ENCODE data around the gene RASIP1.
"Not testable (repeated sequence)": the region's sequence is repeated elsewhere in the genome, so short reads cannot be mapped to it uniquely, and the experiment has no call there.

Gene RASIP1, protein sequence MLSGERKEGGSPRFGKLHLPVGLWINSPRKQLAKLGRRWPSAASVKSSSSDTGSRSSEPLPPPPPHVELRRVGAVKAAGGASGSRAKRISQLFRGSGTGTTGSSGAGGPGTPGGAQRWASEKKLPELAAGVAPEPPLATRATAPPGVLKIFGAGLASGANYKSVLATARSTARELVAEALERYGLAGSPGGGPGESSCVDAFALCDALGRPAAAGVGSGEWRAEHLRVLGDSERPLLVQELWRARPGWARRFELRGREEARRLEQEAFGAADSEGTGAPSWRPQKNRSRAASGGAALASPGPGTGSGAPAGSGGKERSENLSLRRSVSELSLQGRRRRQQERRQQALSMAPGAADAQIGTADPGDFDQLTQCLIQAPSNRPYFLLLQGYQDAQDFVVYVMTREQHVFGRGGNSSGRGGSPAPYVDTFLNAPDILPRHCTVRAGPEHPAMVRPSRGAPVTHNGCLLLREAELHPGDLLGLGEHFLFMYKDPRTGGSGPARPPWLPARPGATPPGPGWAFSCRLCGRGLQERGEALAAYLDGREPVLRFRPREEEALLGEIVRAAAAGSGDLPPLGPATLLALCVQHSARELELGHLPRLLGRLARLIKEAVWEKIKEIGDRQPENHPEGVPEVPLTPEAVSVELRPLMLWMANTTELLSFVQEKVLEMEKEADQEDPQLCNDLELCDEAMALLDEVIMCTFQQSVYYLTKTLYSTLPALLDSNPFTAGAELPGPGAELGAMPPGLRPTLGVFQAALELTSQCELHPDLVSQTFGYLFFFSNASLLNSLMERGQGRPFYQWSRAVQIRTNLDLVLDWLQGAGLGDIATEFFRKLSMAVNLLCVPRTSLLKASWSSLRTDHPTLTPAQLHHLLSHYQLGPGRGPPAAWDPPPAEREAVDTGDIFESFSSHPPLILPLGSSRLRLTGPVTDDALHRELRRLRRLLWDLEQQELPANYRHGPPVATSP

DNA sequence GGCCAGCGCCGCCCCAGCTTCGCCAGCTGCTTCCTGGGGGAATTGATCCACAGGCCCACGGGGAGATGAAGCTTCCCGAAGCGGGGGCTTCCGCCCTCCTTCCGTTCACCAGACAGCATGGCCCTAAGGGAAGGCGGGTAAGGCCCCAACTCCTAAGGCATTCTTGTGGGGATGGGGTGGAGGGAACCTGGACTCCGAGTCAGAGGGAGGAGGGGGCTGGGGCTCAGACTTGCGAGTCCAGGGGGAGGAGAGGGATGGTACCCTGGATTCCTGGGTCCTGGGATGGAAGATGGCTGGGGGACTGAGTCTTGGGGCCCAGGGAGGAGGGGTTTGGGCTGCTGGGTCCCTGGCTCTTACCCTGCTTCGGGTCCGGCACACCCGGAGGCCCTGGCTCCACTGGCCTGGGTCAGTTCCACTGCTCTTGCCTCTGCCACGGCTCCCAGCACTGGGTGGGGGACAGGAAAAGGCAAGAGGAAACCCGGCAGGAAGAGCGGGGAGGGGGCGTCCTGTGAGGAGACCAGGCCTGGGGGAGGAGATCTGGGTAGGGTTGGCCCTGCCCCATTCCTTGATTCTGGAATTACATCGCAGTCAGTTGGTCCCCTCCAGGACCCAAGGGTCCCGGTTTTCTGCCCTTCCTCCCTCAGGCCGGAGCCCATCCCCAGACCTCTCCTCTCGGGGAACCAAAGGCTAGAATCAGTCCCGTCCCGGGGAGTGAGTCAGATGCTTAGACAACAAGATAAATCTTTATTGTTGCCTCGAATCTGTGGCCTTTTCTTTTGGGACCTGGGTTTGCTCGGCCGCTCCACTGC is at the start of gene RASIP1:
Gene RASIP1, minus strand, starts transcription at position 447 of the 809 bp plus-strand sequence. Its CDS starts 328 bp downstream, at position 119.
- DNase-seq, result no peak

DNA sequence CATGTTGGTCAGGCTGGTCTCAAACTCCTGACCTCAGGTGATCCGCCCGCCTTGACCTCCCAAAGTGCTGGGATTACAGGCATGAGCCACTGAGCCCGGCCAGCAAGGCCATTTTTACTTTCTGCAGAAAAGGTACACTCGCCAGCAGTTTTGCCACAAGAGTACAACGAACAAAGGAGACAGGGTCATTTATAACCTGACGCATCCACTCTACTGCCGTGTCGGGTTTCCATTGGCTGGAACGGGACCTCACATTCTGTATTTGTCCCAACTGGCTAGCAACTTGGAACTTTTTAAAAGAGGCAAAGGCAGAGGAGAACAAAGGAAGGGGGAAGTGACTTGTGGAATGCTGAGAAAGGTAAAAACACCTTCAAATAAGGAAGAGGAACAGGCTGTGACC is 46.9 kb upstream of the RASIP1 start:
- DNase-seq, result not testable (repeated sequence)

DNA sequence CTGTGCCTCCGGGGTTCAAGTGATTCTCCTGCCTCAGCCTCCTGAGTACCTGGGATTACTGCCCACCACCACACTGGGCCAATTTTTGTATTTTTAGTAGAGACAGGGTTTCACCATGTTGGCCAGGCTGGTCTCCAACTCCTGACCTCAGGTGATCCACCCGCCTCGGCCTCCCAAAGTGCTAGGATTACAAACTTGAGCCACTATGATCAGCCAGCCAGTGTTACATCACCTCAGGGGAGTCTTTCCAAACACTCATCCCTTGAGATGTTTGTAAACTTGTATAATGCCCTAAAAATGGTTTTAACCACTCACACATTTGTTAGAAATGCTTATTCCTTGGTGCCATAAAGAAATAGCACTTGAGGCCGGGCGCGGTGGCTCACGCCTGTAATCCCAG is 46.0 kb upstream of the RASIP1 start:
- DNase-seq, result not testable (repeated sequence)

DNA sequence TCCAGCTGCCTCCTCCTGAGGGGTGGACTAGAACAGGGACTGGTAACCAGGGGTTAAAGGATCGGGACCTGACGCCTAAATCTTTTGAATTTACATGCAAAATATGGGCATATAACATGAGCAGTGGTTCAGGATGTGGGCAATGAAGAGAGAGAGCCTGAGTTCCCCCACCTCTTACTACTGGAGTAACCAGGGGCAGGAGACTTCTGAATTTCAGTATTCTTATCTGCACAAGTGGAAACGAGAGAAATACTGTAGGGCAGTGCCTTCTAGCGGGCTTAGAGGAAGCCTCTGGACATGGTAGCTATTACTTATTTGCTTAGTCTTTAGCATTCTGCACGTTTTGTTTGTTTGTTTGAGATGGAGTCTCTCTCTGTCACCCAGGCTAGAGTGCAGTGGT is 44.1 kb upstream of the RASIP1 start:
- no peak for DNase-seq

DNA sequence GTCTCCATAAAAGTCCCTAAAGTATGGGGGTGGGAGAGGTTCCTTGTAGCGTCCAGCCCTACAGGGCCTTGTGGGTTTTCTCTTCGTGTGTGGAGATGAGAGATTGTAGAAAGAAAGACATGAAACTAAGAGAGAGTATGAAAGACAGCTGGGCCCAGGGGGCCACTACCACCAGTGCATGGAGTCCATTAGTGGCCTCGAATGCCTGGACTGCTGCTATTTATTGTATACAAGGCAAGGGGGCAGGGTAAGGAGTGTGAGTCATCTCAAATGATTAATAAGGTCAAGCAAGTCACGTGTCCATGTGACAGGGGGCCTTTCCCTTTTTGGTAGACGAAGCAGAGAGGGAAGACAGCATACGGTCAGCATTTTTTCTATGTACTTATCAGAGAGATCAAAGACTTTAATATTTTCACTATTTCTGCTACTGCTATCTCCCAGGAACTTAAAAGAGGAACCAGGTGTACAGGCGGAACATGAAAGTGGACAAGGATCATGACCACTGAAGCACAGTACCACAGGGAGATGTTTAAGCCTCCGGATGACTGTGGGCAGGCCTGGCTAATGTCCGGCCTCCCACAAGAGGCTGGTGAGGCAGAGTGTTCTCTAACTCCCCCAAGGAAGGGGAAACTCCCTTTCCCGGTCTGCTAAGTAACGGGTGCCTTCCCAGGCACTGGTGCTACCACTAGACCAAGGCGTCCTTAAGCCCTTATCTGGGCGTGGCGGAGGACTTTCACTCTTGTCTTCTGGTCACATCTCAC is 40.4 kb upstream of the RASIP1 start:
- DNase-seq, result no peak

DNA sequence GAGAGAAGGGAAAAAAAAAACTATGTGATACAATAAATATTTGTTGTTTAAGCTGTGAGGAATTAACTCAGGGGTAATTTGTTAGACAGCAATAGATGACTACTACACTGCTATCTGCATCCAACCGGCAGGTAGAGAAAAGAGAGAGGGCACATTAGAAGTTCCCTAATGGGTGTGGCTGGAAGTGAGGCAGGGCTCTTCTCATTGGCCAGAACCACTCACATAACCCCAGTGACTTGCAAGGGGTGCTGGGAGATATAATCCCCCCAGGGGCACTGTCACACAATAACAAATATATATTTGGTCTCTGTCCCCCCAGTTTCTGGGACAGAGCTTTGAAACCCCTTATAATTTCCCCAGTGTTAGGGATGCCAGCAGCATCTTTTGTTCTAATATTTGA is 39.2 kb upstream of the RASIP1 start:
- DNase-seq, result no peak

DNA sequence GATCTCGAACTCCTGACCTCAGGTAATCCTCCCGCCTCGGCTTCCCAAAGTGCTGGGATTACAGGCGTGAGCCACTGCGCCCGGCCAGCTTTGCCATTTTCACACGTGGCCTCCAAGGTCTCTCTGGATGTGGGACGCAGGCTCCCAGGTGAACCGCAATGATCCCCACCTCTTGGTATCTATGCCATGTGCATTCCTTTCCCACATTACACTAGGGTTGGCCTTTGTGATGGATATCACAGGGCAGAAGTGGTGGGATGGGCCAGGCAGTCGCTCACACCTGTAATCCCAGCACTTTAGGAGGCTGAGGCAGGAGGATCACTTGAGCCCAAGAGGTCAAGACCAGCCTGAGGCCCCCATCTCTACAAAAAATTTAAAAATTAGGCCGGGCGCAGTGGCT is 37.3 kb upstream of the RASIP1 start:
- DNase-seq, result no peak

DNA sequence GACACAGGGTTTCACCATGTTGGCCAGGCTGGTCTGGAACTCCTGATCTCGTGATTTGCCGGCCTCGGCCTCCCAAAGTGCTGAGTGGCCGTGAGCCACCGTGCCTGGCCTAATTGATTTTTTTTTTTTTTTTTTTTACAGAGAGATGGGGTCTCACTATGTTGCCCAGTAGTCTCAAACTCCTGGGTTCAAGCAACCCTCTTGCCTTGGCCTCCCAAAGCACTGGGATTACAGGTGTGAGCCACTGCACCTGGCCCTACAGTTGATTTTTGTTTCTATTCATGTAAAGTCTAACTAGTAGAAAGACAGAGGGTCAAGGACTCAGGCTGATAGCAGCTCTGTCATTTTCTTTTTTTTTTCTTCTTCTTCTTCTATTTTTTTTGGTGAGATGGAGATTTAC is 36.7 kb upstream of the RASIP1 start:
- no peak for DNase-seq

DNA sequence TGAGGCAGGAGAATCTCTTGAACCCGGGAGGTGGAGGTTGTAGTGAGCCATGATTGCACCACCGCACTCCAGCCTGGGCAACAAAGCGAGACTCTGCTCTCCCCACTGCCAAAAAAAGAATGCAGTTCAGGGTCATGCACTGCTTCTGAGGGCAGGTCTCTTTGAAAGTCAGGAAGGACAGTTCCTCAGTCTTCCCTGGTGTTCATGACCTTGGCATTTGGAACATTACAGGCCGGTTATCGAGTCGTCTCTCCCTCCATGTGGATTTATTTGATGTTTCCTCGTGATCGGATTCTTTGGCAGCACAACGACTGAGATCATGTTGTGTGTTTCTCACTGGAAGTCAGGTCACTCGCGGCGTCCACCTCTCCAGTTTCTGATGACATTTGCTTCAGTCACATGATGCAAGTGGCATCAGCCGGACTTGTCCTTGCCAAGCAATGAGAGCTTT is 32.1 kb upstream of the RASIP1 start:
- DNase-seq, result no peak

DNA sequence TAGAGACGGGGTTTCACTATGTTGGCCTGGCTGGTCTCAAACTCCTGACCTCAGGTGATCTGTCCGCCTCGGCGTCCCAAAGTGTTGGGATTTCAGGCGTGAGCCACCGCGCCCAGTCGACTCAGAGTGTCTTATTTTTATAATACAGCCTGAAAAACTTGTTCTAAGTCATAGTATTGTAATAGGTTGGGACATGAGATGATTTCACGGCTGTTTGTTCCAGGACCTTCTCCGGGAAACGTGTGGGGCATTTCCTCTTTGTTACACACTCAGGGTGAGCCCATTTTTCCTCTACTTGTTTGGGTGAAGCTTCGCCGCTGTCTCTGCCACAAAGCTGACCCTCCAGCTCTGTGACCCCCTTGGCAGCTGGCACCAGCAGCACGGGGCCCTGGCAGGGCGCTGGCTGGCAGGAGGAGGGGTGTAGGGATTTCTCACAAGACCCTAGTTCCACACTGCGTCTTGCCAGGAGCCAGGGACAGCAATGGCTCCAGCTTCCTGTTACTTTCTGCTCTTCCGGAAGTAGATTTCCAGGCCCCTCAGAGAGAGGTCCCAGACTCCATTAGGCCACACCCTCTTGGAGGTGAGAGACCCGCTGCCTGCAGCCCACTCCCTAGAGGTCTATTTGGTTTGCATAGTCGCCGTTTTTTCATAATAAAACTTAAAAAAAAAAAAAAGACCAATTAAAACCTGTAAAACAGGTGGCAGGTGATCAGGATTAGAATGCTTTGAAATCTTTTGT is 30.5 kb upstream of the RASIP1 start:
- DNase-seq, result no peak

DNA sequence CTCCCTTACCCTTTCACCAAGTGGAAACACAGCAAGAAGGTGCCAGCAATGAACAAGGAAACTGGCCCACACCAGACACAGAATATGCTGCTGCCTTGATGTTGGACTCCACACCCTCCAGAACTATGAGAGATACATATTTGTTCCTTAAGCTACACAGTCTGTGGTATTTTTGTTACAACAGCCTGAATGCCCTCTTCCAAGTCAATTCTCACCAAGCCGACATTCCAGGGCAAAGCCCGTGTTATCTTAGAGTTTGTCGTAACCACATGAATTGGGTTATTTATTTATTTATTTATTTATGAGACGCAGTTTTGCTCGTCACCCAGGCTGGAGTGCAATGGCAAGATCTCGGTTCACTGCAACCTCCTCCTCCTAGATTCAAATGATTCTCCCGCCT is 29.9 kb upstream of the RASIP1 start:
- DNase-seq, result no peak

DNA sequence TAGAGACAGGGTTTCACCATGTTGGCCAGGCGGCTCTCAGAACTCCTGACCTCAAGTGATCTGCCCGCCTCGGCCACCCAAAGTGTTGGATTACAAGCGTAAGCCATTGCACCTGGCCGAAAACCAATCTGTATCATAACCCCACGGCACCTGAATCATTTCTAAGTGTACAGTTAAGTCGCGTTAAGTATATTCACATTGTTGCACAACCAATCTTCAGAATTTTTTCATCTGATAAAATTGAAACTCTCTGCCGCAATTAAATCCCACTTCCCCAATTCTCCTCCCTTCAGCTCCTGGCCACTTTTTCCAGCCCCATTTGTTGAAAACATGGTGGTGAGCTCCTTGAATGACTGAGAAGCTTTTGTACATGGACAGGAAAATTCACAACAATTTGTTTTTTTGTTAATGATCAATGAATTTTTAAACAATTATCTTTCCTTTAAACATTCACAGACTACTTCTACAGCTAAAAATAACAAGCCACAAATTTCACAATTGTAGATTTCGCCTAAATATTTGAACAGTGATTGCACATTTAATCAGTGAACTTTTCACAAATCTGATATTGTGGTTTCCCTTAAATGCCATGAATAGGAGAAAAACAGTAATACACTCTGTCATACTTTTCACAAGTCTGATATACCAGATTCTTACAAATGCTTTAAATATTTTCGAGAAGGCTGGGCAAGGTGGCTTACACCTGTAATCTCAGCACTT is 28.7 kb upstream of the RASIP1 start:
- DNase-seq, result no peak

DNA sequence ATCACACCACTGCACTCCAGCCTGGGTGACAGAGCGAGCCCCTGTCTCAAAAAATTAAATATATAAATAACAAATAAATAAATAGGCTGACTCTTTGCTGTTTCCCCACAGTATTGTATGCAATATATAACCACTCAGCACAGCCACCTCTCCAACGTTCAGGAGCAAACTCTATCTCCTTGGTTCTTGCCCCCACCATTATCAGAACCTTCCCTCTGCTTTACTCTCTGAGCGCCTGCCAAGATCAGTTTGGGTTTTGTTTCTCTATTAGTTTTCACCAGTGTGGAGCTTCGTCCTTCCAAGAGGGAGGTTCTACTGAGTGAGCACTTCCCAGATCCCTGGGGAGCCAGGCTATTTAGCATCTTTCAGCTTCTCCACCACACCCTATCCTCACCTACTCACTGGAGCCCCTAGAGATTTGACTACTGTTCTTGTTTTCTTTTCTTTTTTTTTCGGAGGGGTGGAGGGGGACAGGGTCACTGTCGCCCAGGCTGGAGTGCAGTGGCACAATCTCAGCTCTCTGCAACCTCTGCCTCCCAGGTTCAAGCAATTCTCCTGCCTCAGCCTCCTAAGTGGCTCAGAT is 27.9 kb upstream of the RASIP1 start:
- DNase-seq, result not testable (repeated sequence)

DNA sequence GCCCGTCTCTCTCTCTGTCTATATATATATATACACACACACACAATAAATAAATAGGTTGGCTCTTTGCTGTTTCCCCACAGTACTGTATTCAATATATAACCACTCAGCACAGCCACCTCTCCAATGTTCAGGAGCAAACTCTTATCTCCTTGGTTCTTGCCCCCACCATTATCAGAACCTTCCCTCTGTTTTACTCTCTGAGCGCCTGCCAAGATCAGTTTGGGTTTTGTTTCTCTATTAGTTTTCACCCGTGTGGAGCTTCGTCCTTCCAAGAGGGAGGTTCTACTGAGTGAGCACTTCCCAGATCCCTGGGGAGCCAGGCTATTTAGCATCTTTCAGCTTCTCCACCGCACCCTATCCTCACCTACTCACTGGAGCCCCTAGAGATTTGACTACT is 25.4 kb upstream of the RASIP1 start:
- DNase-seq, result not testable (repeated sequence)

DNA sequence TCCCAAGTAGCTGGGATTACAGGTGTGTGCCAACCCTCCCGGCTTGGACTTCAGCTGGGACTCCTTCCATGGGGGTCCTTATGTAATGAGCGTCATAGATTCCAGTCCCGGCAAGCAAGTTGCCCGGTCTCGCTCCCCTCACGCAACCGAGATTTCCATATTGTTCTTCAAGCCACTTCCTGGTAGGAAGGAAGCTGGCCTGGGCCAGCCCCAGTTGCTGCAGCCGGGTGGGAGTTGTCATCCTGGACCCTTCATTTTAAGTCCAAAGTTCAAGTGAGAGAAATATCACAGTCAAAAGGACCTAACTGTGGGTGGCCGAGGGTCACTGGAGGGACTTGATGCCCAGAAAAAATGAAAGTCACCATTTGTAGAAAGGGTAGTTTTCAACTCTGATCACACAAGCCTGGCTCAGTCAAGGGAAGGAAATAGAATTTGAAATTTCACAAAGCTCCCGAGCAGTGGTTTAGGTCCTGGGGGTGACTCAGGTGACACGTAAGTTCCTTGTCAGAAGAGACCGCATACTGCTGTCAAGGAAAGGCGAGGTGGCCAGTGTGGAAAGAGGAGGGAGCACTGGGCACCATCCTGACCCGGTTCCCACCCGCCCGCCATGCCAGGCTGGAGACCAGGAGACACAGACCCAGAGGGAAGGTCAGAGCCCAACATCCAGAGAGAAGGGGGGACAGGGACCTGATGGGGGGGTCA is 20.2 kb upstream of the RASIP1 start:
- no peak for DNase-seq

DNA sequence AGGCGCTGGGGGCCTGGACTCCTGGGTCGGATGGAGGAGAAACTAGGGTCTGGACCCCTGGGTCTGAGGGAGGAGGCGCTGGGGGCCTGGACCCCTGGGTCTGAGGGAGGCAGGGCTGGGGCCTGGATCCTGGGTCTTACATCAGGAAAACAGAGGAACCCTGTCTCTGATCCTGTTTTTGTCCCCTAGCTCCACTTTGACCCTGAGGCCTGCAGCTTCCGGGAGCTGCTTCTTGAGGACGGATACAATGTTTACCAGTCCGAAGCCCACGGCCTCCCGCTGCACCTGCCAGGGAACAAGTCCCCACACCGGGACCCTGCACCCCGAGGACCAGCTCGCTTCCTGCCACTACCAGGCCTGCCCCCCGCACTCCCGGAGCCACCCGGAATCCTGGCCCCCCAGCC is 17.3 kb upstream of the RASIP1 start:
- no peak for DNase-seq

DNA sequence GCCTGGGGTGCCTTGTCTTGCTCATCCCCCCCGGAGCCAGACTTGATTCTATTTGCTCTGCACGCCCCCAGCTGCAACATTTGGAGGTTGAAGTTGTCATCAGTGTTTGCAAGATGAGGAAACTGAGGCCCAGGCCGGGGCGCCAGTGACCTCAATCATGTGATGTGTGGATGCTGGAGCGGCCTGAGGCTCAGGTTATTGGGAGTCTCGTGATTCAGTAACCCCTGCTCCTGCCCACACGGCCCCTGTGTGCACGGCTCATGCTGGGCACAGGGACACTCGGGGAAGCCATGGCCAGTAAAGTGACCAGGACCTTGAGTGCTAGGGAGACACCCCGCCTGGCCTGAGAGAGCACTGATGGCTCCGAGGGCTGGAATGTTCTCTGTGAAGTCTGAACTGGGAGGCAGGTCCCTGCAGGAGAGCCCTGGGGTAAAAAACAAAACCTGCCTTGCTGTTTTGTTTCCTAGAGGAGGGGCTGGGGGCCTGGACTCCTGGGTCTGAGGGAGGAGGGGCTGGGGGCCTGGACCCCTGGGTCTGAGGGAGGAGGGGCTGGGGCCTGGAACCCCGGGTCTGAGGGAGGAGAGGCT is 16.8 kb upstream of the RASIP1 start:
- DNase-seq, result no peak

DNA sequence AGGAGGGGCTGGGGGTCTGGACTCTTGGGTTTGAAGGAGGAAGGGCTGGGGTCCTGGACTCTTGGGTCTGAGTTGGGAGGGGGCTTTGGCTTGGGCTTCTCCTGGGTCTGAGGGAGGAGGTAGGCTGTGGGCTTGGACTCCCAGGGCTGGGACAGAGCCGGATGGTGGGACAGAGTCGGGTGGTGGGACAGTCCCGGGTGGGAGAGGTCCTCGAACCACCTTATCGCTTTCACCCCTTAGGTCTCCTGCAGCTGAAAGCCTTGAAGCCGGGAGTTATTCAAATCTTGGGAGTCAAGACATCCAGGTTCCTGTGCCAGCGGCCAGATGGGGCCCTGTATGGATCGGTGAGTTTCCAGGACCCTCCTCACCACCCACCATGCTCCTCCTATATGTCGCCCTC is 16.3 kb upstream of the RASIP1 start:
- no peak for DNase-seq
